GM13976 (cell line): Measurements from ENCODE around the gene BMF.
"Not testable (repeated sequence)": the region's sequence is repeated elsewhere in the genome, so short reads cannot be mapped to it uniquely, and the experiment has no call there.

ENCODE experiments used
- DNase-seq: peaks from one replicate; pipeline ENCODE4 v3.0.0; 2012; ENCODE audit warnings: low spot score
- CTCF ChIP-seq: IDR thresholded peaks from 2 replicates; pipeline ENCODE4 v1.5.1; 2012; ENCODE audit warnings: borderline replicate concordance, mild to moderate bottlenecking; ENCODE audit not compliant: insufficient read depth; ENCODE audit errors: extremely low read depth, missing control alignments, control extremely low read depth
- in situ Hi-C: fragments of 300-500 bp; cut with MboI; formaldehyde crosslinking; loops from one replicate; pipeline ENCODE4 v1.12.0; 2022; ENCODE audit warnings: low sequenced_read_pairs, mixed read lengths, inconsistent platforms; ENCODE audit not compliant: unreplicated experiment

The BMF gene

GRCh38 chr15:40081691-40082194 is 26.9 kb downstream of the BMF start:
- in situ Hi-C loops, result no loop called here
- TF ChIP-seq CTCF, result no peak
- no peak for DNase-seq

- no peak for TF ChIP-seq CTCF
- in situ Hi-C loops, result no loop called here
- DNase-seq, result no peak
Observed at GRCh38 chr15:40080847-40081246, 27.8 kb downstream of the BMF start.

- no peak for TF ChIP-seq CTCF
- DNase-seq, result no peak
- in situ Hi-C loops, result no loop called here
Observed at GRCh38 chr15:40080104-40080503, 28.6 kb downstream of the BMF start.

GRCh38 chr15:40079456-40079855 is 29.2 kb downstream of the BMF start:
- in situ Hi-C loops, result no loop called here
- no peak for DNase-seq
- TF ChIP-seq CTCF, result no peak

- TF ChIP-seq CTCF, result no peak
- in situ Hi-C loops, result no loop called here
- DNase-seq, result no peak
Observed at GRCh38 chr15:40075298-40076044, 33.2 kb downstream of the BMF start.

GRCh38 chr15:40074656-40075055 is 34.0 kb downstream of the BMF start:
- in situ Hi-C loops, DNase-seq: not testable (repeated sequence)

GRCh38 chr15:40073716-40074490 is 34.8 kb downstream of the BMF start:
- in situ Hi-C loops, DNase-seq: not testable (repeated sequence)
